G401 (cell line): Measurements from ENCODE around the gene AP3B1. TPM values are rescaled to one million over a fixed set of nuclear protein-coding genes. Genes with fewer than 3 reads are reported as not detected.
"Not testable (repeated sequence)": the region's sequence is repeated elsewhere in the genome, so short reads cannot be mapped to it uniquely, and the experiment has no call there.

Source experiments
- DNase-seq: peaks from one replicate; pipeline ENCODE4 v3.0.0-alpha.2; 2015; ENCODE audit warnings: low spot score
- in situ Hi-C: cut with HindIII; loops from 2 replicates; pipeline ENCODE4 v1.10.0; 2016; ENCODE audit warnings: low sequenced_read_pairs, mixed read lengths
- total RNA-seq: library from RNA; depleted of rRNA; stranded (reverse); fragments of >200 nt; shearing (Covaris generic); gene quantifications from 2 replicates; pipeline ENCODE4 v1.2.3, GENCODE V29; 2014

Gene AP3B1
- total RNA-seq, 1 experiment from 2014 or later = 128 TPM

DNA sequence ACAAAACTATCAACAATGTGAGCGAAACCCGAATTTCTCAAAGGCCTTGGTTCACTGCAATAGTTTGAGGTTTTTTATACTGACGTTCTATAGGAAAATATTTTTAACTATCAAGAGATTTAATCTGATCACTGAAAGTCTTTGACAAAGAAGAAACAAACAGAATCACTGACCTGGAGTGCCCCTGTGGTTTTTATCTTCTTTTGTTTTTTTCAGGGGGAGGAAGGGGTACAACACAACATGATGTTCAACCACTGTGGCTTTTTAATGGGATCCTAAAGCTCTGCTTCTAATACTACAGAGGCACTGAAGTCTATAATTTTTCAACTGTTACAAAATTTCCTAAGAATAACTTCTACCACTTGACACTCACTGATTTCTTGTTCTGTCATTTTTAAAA lies 185.9 kb downstream of the AP3B1 start:
- in situ Hi-C loops = no loop called here

DNA sequence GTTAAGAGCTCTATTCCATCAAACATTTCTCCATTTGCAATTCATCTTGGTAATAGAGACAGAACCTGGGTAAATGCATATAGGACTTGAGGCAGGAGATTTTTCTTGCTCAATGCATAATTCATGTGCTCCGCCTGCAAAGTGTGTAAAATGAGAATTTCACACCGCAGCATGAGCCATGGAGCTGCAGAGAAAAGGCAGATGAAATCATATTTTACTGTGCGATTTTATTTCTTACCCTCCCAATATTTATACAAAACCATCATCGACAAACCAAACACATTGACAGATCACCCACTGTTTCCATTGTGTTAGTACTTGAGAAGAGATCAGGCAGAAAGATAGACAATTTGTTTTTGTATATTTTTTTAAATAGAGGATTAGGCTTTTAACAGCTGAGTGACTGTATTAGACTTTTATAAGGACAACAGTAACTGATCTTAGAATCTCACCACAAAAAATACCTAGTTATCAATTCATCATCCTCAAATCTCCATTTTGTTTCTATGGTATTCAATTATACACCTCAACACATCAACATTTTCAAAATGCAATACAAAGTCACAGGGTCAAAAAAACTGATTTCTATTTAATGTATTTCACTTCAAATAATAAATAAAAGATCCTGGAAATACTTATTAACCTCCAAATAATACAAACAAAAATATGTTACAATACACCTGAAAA lies 191.1 kb downstream of the AP3B1 start:
- no peak for DNase-seq
- in situ Hi-C loops = no loop called here

More for the DNA sequence above, 185.9 kb downstream of the AP3B1 start:
- DNase-seq = no peak

DNA sequence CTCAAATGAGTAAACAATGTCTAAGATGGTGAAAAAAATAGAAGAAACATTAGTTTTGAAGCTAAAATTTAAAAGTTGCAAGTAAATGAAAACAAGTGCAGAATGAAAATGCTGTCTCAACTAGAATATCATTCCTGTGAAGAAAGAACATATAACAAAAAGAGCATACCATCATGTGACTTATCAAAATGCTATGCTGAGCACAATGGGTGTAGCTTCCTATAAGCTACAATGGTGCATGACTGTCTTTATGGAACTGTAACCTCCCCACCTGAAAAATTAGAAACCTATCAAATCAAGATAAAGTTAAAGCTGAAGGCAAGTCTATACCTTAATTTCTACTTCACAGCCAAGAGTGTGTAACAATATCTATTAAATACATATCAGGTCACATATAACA lies 192.0 kb downstream of the AP3B1 start:
- in situ Hi-C loops = no loop called here
- DNase-seq = no peak

DNA sequence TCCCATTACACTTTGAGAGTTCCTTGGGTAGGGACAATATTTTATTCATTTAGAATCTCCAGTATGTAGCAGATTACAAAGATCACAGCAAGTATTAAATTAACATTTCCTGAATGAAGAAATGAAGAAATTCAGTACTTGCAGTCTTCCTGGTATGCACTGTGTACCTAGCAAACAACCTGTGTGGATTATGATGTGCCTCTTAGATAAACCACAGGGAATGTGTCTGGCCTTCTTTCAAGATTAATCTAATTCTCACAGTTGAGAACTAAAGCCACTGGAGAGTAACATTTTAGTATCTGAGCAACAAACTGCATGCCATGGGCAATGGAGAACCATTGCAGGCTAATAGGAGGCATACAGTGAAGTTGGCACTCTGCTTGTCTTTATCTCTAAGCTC lies 199.4 kb downstream of the AP3B1 start:
- in situ Hi-C loops = no loop called here
- DNase-seq = no peak

DNA sequence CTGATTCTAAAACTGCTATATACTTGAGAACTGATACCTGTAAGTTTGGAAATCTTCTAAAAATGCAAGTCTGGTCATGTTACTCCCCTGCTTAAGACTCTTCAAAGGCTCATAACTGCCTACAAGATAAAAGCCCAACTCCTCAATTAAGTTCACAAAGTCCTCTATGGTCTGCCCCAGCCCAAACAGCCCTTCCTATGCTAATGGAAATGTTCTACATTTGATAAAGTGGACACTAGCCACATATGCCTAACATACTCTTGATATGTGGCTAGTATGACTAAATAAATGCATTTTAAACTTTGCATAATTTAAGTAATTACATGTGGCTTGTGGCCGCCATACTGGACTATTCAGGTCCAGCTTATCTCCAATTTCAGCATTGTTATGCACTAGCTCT lies 204.5 kb downstream of the AP3B1 start:
- in situ Hi-C loops = no loop called here
- no peak for DNase-seq

DNA sequence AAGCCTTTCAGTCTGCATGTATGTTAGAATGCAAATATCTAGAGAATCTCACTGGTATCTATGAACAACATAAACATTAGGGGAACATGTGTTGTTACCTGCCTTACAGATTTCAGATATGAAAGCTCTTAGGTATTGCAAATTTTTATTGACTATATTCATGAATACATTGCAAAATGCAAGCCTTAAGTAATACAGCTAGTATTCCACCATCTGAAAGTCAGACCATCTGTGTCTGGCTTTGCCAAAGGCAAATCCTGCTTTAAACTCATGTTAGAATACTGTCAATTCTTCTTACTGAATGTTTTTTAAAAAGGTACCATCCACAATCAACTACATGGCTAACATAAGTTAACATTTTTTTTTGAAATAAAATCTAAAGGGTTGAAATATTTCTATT lies 215.6 kb downstream of the AP3B1 start:
- in situ Hi-C loops = no loop called here
- no peak for DNase-seq

DNA sequence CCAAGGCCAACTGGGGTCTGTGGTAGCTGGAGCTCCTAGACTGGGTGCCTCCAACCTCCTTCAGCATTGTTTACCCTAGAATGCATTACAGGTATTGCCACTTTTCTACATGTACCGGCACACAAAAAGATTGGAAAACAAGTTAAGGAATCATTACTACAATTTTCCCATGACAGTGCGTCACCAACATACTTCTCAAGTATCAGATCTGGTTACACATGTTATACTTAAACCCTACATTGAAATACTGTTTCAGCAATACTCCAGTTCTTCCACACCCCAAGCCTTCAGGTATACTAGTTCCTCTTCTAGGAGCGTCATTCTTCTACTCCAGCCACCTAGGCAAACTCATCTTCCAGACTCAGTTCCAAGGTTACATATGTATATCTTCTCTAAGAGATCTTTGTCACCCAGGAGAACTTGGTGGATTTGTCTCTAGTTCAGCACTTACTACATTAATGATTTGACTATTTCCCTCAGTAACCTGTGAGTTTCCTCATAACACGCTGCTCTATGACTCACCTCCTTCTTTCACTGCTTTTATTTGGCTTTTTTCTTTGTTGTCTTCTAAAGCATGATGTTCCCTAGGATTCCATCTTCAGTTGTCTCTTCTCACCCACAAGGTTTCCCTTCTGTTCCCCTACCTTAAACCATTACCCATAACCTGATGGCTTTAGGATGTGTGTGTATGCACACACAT lies 217.0 kb downstream of the AP3B1 start:
- in situ Hi-C loops = no loop called here
- no peak for DNase-seq

DNA sequence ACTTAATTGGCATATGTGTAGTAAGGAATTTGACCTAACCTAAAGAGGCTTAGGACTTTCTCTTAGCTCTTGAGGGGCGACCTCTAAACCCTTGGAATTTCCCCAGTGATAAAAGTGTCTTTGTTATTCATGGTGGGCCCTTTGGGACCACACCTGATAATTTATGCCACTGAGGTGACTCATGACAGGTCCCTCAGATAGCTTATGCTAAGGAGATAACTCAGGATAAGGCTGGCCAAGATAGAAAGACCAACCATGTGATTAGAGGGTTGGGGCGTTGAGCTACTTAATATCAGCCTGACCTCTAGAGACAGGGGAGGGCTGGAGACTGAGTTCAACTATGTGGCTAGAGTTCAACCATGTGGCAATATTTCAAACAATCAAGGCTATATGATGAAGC lies 218.1 kb downstream of the AP3B1 start:
- DNase-seq = no peak
- in situ Hi-C loops = no loop called here

DNA sequence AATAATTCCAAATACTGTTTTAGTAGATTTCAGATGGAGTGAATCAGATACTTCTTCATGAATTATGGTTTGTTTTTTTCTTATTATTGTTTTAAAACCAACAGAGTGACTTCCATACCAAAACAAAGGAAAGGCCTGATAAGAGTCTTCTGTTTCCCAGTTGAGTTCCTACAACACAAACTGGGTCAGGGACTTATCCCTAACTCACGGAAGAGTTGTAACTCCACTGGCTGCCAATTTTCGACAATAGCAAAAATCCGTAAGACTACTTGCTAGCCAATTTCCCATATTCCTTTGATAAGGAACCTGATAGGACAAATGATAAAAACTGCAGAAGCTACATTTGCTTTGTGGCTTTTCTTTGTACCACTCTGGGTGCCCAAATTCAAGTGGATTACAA lies 219.2 kb downstream of the AP3B1 start:
- in situ Hi-C loops = no loop called here
- DNase-seq = no peak

DNA sequence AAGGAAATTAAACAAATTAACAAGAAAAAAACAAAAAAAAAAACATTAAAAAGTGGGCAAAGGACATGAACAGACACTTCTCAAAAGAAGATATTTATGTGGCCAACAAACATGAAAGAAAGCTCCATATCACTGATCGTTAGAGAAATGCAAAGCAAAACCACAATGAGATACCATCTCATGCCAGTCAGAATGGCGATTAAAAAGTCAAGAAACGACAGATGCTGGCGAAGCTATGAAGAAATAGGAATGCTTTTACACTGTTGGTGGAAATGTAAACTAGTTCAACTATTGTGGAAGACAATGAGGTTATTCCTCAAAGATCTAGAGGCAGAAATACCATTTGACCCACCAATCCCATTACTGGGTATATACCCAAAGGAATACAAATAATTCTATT lies 223.8 kb downstream of the AP3B1 start:
- in situ Hi-C loops, DNase-seq: not testable (repeated sequence)

DNA sequence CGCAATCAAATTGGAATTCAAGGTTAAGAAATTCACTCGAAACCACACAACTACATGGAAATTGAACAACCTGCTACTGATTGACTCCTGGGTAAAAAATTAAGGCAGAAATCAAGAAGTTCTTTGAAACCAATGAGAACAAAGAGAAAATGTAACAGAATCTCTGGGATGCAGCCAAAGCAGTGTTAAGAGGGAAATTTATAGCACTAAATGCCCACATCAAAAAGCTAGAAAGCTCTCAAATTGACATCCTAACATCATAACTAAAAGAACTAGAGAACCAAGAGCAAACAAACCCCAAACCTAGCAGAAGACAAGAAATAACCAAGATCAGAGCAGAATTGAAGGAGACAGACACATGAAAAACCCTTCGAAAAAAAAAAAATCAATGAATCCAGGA lies 226.9 kb downstream of the AP3B1 start:
- in situ Hi-C loops, DNase-seq: not testable (repeated sequence)

DNA sequence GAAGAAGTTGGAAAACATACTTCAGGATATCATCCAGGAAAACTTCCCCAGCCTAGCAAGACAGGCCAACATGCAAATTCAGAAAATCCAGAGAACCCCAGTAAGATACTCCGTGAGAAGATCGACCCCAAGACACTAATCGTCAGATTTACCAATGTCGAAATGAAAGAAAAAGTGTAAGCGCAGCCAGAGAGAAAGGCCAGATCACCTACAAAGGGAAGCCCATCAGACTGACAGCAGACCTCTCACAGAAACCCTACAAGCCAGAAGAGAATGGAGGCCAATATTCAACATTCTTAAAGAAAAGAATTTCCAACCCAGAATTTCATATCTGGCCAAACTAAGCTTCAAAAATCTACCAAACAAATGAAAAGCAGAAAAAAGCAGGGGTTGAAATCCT lies 227.8 kb downstream of the AP3B1 start:
- DNase-seq, in situ Hi-C loops: not testable (repeated sequence)

DNA sequence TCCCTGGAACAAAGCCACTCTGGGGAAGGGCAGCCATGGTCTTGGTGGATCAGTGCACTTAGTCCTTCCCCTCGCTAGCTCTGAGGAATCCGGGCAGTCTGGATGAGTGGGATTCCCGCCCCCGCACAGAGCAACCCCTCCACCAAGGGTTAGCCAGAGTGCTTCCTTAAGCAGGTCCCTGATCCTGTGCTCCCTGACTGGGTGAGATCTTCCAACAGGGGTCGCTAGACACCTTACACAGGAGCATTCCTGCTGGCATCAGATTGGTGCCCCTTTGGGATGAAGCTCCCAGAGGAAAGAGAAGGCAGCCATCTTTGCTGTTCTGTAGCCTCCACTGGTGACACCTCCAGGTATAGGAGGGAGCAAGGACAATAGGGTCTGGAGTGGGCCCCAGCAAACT lies 228.8 kb downstream of the AP3B1 start:
- in situ Hi-C loops = no loop called here

DNA sequence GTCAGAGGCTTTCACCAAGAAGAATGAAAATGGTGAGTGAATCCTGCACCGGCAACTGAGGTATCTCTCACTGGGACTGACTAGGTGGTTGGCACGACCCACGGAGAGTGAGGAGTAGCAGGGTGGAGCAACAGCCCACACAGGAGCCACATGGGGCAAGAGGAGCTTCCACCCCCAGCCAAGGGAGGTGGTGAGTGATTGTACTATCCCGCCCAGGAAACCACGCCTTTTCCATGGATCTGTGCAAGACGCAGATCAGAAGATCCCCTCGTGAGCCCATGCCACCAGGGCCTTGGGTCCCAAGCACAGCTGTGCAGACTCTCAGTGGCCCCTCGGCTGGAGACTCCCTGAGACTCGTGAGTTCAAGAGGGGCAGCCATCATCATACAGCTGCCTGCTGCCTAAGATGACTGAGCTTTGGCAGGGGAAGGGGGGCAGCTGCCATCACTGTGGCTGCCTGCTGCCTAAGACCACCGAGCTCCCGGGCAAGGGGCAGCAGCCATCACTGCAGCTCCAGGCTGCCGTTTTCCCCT lies 229.5 kb downstream of the AP3B1 start:
- in situ Hi-C loops = no loop called here
- DNase-seq = no peak

More for the DNA sequence above, 228.8 kb downstream of the AP3B1 start:
- DNase-seq = no peak

DNA sequence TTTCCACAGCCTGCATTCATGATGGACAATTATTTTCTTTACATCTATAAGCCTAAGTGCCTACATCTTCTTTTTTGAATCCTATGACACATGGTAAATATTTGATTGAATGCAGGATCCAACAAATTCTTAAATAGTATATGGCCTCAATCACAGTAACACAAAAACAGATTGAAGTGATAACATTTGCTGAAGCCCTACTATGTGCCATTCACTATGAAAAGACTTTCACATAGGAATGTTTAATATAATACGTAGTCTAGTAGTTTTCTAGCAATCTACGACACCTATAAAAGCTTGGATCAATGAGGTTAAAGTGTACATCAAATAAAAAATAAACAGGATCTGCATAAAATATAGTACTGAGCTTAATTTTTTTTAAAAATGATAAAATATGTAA lies 231.0 kb downstream of the AP3B1 start:
- no peak for DNase-seq
- in situ Hi-C loops = no loop called here

DNA sequence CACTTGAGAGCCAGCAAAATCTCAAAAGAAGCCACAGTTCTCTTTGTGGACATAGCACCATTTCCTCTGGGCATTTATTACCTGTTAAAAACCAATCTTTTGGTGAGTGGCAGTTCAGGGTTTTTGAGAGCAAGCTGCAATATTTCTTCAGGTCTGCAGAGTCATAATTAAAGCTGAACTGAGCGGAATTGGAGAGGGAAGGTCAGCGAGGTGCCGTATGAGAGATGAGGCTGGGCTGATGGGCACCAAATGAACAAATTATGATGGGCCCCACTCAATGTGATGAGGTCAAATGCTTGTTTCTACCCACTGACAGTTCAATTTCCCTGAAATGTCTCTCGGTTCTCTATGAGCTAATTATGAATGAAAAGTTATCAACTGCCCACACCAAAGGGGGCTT lies 231.9 kb downstream of the AP3B1 start:
- in situ Hi-C loops = no loop called here
- DNase-seq = no peak

DNA sequence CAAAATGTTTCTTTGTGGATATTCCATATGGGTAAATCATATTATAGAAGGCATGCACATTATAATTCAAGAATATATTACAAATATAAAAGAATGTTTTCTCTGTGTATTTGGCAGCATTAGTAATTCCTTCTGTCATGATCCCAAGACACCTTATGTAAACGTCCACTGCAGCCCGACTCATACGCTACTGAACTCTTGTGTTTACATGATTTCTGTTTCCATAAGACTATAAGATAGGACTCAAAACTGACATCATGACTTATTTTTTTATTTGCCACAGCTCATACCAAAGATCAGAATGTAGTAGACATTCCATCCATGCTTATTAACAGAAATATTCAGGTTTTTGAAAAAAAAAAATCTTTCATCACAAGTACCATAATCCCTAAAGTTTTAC lies 234.1 kb downstream of the AP3B1 start:
- in situ Hi-C loops = no loop called here
- DNase-seq = no peak

DNA sequence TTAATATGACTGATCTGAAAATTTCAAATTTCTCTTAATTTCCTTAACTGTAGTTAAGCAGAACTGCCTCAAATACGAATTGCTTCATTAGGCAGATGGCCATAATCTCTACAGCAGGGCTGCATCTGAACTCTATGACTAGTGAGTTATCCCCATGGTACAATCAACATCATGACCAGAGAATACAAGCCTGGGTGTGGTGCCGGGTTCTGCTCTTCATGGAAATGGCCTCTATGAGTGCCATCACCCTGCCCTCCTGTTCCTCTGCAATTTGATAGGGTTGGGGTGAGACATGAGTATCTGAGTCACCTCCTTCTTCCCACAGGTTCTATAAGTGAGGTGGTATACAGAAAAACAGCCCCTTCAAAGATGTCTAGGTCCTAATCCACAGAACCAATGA lies 235.9 kb downstream of the AP3B1 start:
- DNase-seq = no peak
- in situ Hi-C loops = no loop called here

DNA sequence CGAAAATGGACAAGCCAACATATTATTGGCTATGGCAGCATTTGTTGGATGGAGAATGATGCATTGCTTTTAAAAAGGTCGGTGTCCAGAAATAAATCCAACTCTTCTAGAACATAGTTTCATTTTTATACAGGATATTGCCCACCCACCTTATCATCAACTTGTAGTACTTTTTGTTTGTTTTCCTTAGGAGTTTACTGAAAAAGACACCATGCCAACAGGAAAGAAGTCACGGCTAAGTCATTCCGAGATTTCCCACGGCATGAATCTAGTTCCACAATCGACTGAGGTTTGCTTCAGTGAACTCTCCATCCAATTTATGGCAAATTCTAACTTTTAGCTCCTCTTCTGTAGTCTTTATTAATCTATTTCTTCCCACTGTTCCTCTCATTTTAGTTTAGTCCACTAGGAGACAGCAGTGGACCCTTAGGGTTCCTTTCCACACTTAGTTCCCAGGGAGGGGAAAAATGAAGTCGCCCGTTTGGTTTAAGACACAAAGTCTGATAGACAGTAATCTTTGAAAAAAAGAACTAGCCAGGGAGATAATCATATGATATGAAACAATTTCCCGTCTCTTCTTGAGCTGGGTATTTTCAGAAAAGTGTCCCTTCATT lies 237.5 kb downstream of the AP3B1 start:
- in situ Hi-C loops = no loop called here
- DNase-seq = no peak

DNA sequence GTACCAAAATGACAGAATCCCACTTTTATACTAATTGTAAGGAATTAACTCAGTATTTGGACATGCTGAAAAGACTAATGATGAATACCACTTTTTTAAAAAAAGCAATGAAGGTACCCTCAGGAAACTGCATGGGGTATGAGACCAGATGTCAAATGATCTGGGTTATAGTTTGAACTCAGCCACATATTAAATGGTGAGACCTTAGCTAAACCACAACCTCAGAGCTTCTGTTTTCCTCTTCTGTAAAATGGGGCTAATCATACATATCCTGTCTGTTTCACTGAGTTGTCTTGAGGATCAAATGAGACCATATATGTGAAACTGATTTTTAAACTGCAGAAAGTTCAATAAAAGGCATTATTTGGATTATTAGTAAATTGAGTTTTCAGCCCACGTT lies 238.4 kb downstream of the AP3B1 start:
- in situ Hi-C loops = no loop called here
- DNase-seq = no peak
